Hematopoietic multipotent progenitor cell (in vitro differentiated cells): ENCODE measurements around the gene DSCAM. TPM values are rescaled to one million over a fixed set of nuclear protein-coding genes. Genes with fewer than 3 reads are reported as not detected.
"Not testable (repeated sequence)": the region's sequence is repeated elsewhere in the genome, so short reads cannot be mapped to it uniquely, and the experiment has no call there.

Experiments used
- DNase-seq, 3 donors: peaks; one replicate each; pipeline ENCODE4 v3.0.0-alpha.2; 2011 to 2015; ENCODE audit warnings: low read depth in 2 of 3, low spot score in 2 of 3
- total RNA-seq: library from RNA; depleted of rRNA; stranded (reverse); fragments of >200 nt; gene quantifications from one replicate; pipeline ENCODE4 v1.2.3, GENCODE V29; 2012

DSCAM gene
- total RNA-seq, 1 donor, result not detected

- DNase-seq, result no peak
These were observed 358.0 kb downstream of the DSCAM start for GRCh38 chr21:40489001-40489400.

- DNase-seq, result no peak
These were observed 365.2 kb downstream of the DSCAM start for GRCh38 chr21:40481764-40482163.

- no peak for DNase-seq
These were observed 372.4 kb downstream of the DSCAM start for GRCh38 chr21:40474513-40474912.

- DNase-seq, result no peak
These were observed 374.9 kb downstream of the DSCAM start for GRCh38 chr21:40472013-40472412.

GRCh38 chr21:40471103-40471502 is 375.9 kb downstream of the DSCAM start:
- peak in 2 of 3 donors; percentile 6 to 43 for DNase-seq

- DNase-seq, result peak in 2 of 3 donors; percentile 8 to 48
These were observed 380.0 kb downstream of the DSCAM start for GRCh38 chr21:40466893-40467483.

GRCh38 chr21:40465382-40465781 is 381.6 kb downstream of the DSCAM start:
- no peak for DNase-seq

GRCh38 chr21:40463176-40463575 is 383.8 kb downstream of the DSCAM start:
- no peak for DNase-seq

GRCh38 chr21:40461008-40461407 is 385.9 kb downstream of the DSCAM start:
- no peak for DNase-seq

- DNase-seq, result no peak
These were observed 389.2 kb downstream of the DSCAM start for GRCh38 chr21:40457741-40458140.

GRCh38 chr21:40454057-40454456 is 392.9 kb downstream of the DSCAM start:
- no peak for DNase-seq

- no peak for DNase-seq
These were observed 393.8 kb downstream of the DSCAM start for GRCh38 chr21:40453183-40453582.

- DNase-seq, result no peak
These were observed 394.4 kb downstream of the DSCAM start for GRCh38 chr21:40452548-40452947.

- DNase-seq, result no peak
These were observed 399.9 kb downstream of the DSCAM start for GRCh38 chr21:40447016-40447415.

GRCh38 chr21:40445349-40445921 is 401.5 kb downstream of the DSCAM start:
- DNase-seq, result no peak

GRCh38 chr21:40439581-40439980 is 407.4 kb downstream of the DSCAM start:
- not testable (repeated sequence) for DNase-seq

- DNase-seq, result no peak
These were observed 408.3 kb downstream of the DSCAM start for GRCh38 chr21:40438616-40439015.

- no peak for DNase-seq
These were observed 410.7 kb downstream of the DSCAM start for GRCh38 chr21:40436261-40436660.

- no peak for DNase-seq
These were observed 413.4 kb downstream of the DSCAM start for GRCh38 chr21:40433538-40433937.

GRCh38 chr21:40425981-40426380 is 421.0 kb downstream of the DSCAM start:
- DNase-seq, result no peak

- no peak for DNase-seq
These were observed 423.9 kb downstream of the DSCAM start for GRCh38 chr21:40422896-40423635.

- no peak for DNase-seq
These were observed 425.8 kb downstream of the DSCAM start for GRCh38 chr21:40421121-40421520.
